NCI-H446 (cell line): ENCODE measurements around the gene DCDC2C.

Source experiments
- DNase-seq, 2 experiments: peaks; one replicate each; lab custom pipeline; 2025; lab: John Stamatoyannopoulos, UW

DCDC2C gene

GRCh38 chr2:3674066-3674845 lies 29.1 kb upstream of the DCDC2C start:
- no peak for DNase-seq

- DNase-seq: no peak
These were observed 27.7 kb upstream of the DCDC2C start for GRCh38 chr2:3675687-3676086.

GRCh38 chr2:3677436-3677835 lies 25.9 kb upstream of the DCDC2C start:
- DNase-seq: no peak

- no peak for DNase-seq
These were observed 25.2 kb upstream of the DCDC2C start for GRCh38 chr2:3678212-3678611.

GRCh38 chr2:3679180-3679579 lies 24.2 kb upstream of the DCDC2C start:
- DNase-seq: no peak

GRCh38 chr2:3679616-3680393 lies 23.6 kb upstream of the DCDC2C start:
- DNase-seq: no peak

- no peak for DNase-seq
These were observed 22.6 kb upstream of the DCDC2C start for GRCh38 chr2:3680548-3681345.

- no peak for DNase-seq
These were observed 21.8 kb upstream of the DCDC2C start for GRCh38 chr2:3681625-3682024.

- no peak for DNase-seq
These were observed 20.6 kb upstream of the DCDC2C start for GRCh38 chr2:3682811-3683210.

GRCh38 chr2:3683748-3684454 lies 19.5 kb upstream of the DCDC2C start:
- no peak for DNase-seq

GRCh38 chr2:3689998-3690748 lies 13.2 kb upstream of the DCDC2C start:
- DNase-seq: no peak

- DNase-seq: peak in 1 of 2 experiments; percentile 37
These were observed 11.0 kb upstream of the DCDC2C start for GRCh38 chr2:3692375-3692774.

GRCh38 chr2:3696545-3696944 lies 6.8 kb upstream of the DCDC2C start:
- no peak for DNase-seq

GRCh38 chr2:3701071-3701470 lies 2.3 kb upstream of the DCDC2C start:
- DNase-seq: no peak

GRCh38 chr2:3703757-3704355 lies 481 bp downstream of the DCDC2C start:
- no peak for DNase-seq

- no peak for DNase-seq
These were observed 1.3 kb downstream of the DCDC2C start for GRCh38 chr2:3704692-3705091.

- no peak for DNase-seq
These were observed 2.4 kb downstream of the DCDC2C start for GRCh38 chr2:3705782-3706181.

- DNase-seq: no peak
These were observed 3.5 kb downstream of the DCDC2C start for GRCh38 chr2:3706892-3707291.

GRCh38 chr2:3708576-3708975 lies 5.2 kb downstream of the DCDC2C start:
- no peak for DNase-seq

- DNase-seq: no peak
These were observed 5.8 kb downstream of the DCDC2C start for GRCh38 chr2:3709225-3709624.

- no peak for DNase-seq
These were observed 9.0 kb downstream of the DCDC2C start for GRCh38 chr2:3712424-3712823.
